ACHN (cell line): ENCODE measurements around the gene TPGS2.

Experiments
- DNase-seq: peaks from one replicate; pipeline ENCODE4 v3.0.0-alpha.2; 2015
- in situ Hi-C: cut with HindIII; loops from 2 replicates; pipeline ENCODE4 v1.10.0; 2017; ENCODE audit warnings: low sequenced_read_pairs, low pct_ligation_motif_present, low pct_unique_long_range_greater_than_20kb

Gene TPGS2

DNA sequence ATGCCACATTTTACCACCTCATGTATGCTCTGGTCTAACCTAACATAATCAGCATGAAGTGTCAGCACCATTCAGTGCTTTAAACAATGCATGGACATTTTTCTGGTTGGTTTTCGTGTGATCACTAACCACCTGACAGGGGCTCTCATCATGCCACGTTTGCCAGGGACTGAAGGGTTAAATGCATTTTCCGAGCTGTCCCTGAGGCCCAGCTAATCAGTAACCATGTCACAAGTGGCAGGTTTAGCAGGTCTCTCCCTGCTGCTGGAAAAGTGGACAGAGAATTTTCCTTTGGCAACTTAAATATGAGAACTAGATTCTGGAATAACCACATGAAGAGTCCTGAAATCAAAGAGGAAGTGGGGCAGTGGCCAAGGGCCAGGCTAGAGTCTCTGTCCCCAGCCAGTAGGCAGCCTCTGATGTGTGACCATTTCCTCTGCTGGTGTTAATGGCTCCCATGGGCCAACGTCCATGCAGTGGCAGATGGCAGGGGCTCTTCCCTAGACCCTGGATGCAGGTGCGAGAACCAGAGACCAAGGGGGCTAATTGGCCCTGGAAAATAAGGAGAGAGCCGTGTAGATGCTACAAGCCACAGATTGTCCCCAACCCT is 69.5 kb downstream of the TPGS2 start:
- in situ Hi-C loops: no loop called here
- DNase-seq: no peak

DNA sequence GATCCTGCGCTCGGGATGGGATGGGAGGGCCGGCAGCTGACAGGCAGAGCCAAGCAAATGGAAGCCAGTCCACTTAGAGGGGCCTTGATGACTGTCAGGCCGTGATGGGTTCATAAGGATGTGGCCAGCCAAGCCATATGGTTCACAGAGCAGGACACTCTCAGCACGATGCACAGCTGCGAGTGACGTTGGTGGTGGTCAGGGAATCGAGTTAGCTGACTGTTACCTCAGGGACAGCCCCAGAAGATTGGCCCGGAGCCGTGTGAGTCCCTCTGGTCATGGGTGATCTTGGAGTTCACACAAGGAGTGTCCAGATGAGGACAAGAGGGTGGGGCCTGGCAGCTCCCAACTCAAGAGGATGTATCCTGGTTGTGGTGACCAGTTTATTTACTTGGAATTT is 70.2 kb downstream of the TPGS2 start:
- in situ Hi-C loops: no loop called here
- DNase-seq: no peak

DNA sequence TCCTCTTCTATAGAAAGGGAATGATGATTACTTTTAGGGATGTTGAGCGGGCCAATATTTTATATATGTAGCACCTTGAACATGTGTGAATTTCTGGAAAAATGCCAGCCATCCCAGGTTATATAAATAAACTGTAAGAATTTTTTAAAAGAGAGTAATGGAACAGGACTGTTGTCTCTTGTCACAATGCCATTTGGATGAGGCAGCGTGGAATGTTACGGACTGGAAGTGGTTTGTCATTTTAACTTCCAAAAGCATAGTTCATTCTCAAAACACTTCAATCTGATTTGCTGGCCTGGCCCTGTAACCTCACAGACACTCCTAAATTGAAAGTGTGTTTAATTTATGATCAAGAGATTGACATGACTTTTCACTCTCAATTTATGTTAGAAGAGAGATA is 70.8 kb downstream of the TPGS2 start:
- no peak for DNase-seq
- in situ Hi-C loops: no loop called here

DNA sequence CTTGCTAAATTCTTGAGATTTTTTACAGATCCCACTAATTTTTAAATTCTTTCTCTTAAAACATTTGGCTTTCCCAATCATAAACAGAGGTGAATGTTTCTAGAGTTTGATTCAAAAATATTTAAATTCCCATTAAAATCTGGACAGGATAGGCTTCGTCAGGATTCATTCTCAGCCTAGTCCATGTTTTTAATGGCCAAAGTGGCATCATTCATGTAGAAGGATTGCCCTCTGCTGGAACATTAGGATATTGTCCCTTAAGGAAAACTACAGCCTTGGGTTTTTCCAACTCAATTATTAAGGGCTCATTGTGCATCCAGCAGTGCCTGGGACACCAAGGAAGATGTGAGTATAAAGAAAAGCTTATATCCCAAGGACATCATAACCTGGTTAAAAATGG is 71.7 kb downstream of the TPGS2 start:
- in situ Hi-C loops: no loop called here
- peak; percentile 59 for DNase-seq

DNA sequence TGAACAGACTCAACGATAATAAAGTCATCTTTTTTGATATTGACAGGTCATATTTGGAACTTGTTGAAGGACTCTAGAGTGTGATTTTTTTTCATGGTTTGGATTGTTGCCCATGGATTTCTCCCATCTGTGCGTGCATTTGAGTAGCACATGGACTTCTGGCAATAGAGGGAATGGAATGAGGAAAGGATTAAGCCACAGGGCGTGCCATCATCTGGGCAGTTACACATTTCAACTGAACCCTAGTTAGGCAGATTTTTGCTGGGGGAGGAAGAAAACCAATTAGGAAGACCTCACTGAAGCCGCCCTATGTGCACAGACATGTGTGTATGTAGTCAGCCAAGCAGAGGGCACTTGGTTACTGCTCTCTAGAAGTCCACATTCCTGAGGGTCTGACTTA is 72.6 kb downstream of the TPGS2 start:
- DNase-seq: no peak
- in situ Hi-C loops: no loop called here

DNA sequence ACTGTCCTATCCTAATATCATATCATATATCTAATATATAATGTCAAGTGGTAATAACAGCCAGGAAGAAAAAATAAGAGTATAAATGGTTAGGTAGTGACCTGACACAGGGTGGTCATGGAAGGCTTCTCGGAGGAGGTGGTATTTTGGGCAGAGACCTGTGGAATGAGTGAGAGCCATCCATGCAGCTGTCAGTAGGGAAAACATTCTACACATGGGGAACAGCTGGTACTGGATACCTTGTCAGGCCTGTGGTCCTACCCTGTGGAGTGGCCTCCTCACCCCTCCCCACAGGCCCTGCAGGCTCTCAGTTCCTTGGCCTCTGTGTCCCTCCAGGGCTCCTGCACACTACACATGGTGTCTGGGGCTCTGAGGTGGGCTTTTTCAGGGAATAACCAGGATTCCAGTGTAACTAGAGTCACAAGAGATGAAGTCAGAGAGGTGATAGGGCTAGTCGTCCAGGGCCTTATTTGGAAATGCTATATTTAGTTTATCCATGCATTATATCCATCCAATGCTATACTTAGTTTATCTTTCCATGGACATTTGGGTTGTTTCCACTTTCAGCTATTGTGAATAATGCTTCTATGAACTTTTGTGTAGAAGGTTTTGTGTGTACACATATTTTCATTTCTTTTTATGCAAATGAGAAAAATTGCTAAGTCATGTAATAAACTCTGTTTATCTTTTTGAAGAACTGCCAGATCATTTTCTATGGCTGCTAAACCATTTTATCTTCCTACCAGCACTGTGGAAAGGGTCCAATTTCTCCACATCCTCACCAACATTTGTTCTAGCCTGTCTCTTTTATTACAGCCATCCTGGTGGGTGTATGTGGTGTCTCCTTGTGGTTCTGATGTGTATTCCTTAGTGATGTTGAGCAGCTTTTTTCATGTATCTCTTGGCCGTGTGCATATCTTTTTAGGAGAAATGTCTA is 75.6 kb downstream of the TPGS2 start:
- in situ Hi-C loops: no loop called here

DNA sequence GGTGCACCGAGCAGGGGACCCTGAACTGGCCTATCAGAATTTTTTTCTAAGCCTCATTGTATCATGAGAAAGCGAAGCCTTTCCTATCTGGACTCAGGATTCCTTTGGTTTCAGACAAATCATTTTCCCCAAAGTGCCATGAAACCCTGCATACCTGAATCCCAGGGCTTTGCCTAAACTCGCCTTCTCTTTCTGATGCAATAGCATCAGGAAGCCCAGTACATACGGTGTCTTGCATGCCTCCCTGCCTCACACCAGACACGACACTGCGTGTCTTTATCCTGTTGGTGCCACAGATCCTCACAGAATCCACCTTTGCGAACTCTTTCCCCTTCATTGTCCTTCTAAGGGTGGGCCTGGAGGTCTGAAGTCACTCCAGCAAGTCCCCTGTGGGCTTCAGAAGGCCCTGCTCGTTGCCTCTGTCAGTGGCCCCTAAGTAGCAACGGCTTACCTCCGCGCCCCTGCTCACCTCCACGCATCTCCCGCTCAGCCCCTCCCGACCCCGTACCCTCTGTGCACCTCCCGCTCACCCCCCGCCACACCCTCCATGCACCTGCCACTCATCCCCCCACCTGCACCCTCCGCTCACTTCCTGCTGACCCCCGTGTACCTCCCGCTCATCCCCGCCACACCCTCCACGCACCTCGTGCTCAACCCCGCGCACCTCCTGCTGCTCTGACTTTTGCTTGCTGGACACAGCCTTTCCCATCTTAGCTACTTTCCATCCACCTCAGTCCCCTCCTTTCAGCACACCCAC is 83.4 kb downstream of the TPGS2 start:
- in situ Hi-C loops: no loop called here
- no peak for DNase-seq

More for the DNA sequence above, 75.6 kb downstream of the TPGS2 start:
- DNase-seq: no peak

DNA sequence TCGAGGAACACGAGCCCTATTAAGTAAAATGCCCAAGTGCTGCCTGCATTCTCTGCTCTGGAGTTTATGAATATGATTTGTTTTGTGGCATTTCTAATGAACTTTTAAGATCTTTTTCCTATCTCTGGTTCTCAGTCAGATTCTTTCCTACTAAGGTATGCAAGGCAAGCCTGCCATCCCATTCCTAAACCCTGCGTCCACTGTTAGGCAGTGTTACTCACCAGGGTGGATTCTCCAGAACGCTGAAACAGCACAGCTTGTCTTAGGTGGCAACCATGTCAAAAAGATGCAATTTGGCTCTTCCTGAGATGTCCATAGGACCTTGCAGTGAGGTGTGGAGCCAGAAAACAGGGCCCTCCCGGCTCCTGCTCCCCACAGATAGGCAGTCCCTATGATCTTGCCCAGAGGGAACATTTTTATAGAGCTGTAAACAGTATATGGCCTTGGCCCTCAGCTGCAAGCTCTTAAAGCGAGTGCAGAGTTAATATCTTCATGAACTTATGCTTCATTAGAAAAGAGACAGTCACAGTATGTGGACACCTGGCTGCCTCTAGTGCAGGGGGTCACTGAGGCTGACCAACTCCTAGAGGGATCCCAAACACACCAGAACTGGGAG is 84.4 kb downstream of the TPGS2 start:
- in situ Hi-C loops: no loop called here
- no peak for DNase-seq
